ENCODE data around the gene TLE6. TPM values are rescaled to one million over a fixed set of nuclear protein-coding genes. Genes with fewer than 3 reads are reported as not detected.

Gene TLE6
- total and polyA plus RNA-seq, 2 of the 13 experiments (the other 11 are each of a cell fraction or from before 2014, with no cell fraction given) = 0.24 to 5.5 TPM

DNA sequence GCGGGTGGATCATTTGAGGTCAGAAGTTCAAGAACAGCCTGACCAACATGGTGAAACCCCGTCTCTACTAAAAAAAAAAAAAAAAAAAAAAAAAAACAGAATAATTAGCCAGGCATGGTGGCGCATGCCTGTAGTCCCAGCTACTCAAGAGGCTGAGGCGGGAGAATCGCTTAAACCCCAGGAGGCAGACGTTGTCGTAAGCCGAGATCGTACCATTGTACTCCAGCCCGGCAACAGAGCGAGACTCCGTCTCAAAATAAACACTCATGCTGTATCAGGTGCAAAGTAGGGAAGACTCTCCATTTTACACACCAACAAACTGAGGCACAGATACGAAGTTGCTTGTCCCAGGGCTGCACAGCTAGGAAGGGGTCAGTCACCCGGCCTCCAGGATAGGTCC lies 15.6 kb downstream of the TLE6 start:
- no TSS peak for BruUV-seq (replicated peaks)
- Histone ChIP-seq H3K27ac (ENCODE audit: extremely low read length, insufficient read depth, low read length) (no peak overlapping the region), H3K9me3 (ENCODE audit: low read length) (no peaks in the 10 kb centered on the region), H3K27me3 (ENCODE audit: control insufficient read depth in 1 of 2, insufficient read depth in 2 of 2, low read length in 2 of 2) (peaks cover 1 to 31% of the 10 kb centered on the region in 2 experiments; a peak in 3 of 5 replicates), H4K20me1 (ENCODE audit: insufficient read depth, low read length) (no peaks in the 10 kb centered on the region), H3K4me3 (replicated peaks in 1 of 3; ENCODE audit: insufficient read depth in 1 of 3, low read depth in 2 of 3, low read length in 3 of 3) (no peak overlapping the region), H3K79me2 (ENCODE audit: insufficient read depth, low read length) (no peaks in the 10 kb centered on the region), H3K4me1 (ENCODE audit: insufficient read depth, low read length) (peaks cover 1% of the 10 kb centered on the region), H3K36me3 (replicated peaks in 1 of 2; ENCODE audit: control insufficient read depth in 1 of 2, insufficient read depth in 2 of 2, low read length in 2 of 2) (no peaks in the 10 kb centered on the region), H2AFZ (ENCODE audit: low read length) (no peak overlapping the region), H3K9ac (ENCODE audit: insufficient read depth, low read depth, low read length) (no peak overlapping the region), H3K4me2 (ENCODE audit: low read depth, low read length) (no peak overlapping the region)
- in situ Hi-C loops (cut with HindIII; ENCODE audit: extremely low pct_ligation_motif_present, low pct_unique_long_range_greater_than_20kb) (no loop called here), intact Hi-C loops (cut with micrococcal nuclease; ENCODE audit: unreplicated experiment) (no loop called here)
- POLR2A ChIA-PET = no interaction called here
- no peak for TF ChIP-seq NRL (CRISPR knock-in tag; IDR thresholded peaks at IDR 0.05; ENCODE audit: borderline replicate concordance)
- TF ChIP-seq MEIS2 (CRISPR knock-in tag; IDR thresholded peaks at IDR 0.05) = no peak
- no peak for TF ChIP-seq ZBTB14 (CRISPR knock-in tag; IDR thresholded peaks at IDR 0.05)
- TF ChIP-seq ZNF792 (CRISPR knock-in tag; IDR thresholded peaks at IDR 0.05) = no peak
- no peak for TF ChIP-seq ADNP (CRISPR knock-in tag; IDR thresholded peaks at IDR 0.05)
- TF ChIP-seq ZNF782 (CRISPR knock-in tag; IDR thresholded peaks at IDR 0.05; ENCODE audit: borderline replicate concordance) = no peak
- no peak for TF ChIP-seq RBM22 (optimal IDR thresholded peaks at IDR 0.05; ENCODE audit: low read length)
- no peak for TF ChIP-seq ZNF614 (CRISPR knock-in tag; IDR thresholded peaks at IDR 0.05; ENCODE audit: borderline replicate concordance)
- TF ChIP-seq FOXO1 (CRISPR knock-in tag; IDR thresholded peaks at IDR 0.05) = no peak
- TF ChIP-seq FIP1L1 (IDR thresholded peaks at IDR 0.05; ENCODE audit: borderline replicate concordance, insufficient read depth, low read depth, low read length) = no peak
- no peak for TF ChIP-seq MIXL1 (CRISPR knock-in tag; IDR thresholded peaks at IDR 0.05)
- no peak for TF ChIP-seq ZNF574 (CRISPR knock-in tag; IDR thresholded peaks at IDR 0.05)
- no peak for TF ChIP-seq DMAP1 (CRISPR knock-in tag; IDR thresholded peaks at IDR 0.05)
- no peak for TF ChIP-seq ZNF225 (CRISPR knock-in tag; IDR thresholded peaks at IDR 0.05)
- no peak for TF ChIP-seq FOSL2 (CRISPR knock-in tag; IDR thresholded peaks at IDR 0.05)
- TF ChIP-seq NCOR1 (IDR thresholded peaks at IDR 0.05; ENCODE audit: borderline replicate concordance, low read length) = no peak
- TF ChIP-seq ZBTB10 (CRISPR knock-in tag; IDR thresholded peaks at IDR 0.05; ENCODE audit: borderline replicate concordance) = no peak
- 35% methylated on average over 13 of the region's 14 CpGs for WGBS (ENCODE audit: low lambda C conversion rate)
- ATAC-seq = no peak
- FAIRE-seq = no peak
- no peak for DNase-seq (ENCODE audit: low spot score)
- CTCF ChIA-PET (ENCODE audit: low intra/inter-chr PET ratio, low total read pairs) = no interaction called here

Data from HepG2 (cell line).